Colonic mucosa (tissue), 4 donors: ENCODE results near the gene UNC5A. TPM values are rescaled to one million over a fixed set of nuclear protein-coding genes. Genes with fewer than 3 reads are reported as not detected.

Experiments used
- DNase-seq: peaks from one replicate; pipeline ENCODE4 v3.0.0-alpha.2; 2020
- H3K27ac ChIP-seq: fragments of 200-600 bp; one replicate; pipeline ENCODE4 v1.8.0; 2021
- H3K27me3 ChIP-seq: fragments of 200-600 bp; one replicate; pipeline ENCODE4 v1.8.0; 2021
- H3K36me3 ChIP-seq: fragments of 200-600 bp; one replicate; pipeline ENCODE4 v1.8.0; 2021
- H3K4me1 ChIP-seq: fragments of 200-600 bp; one replicate; pipeline ENCODE4 v1.8.0; 2021; ENCODE audit warnings: mild to moderate bottlenecking
- H3K4me3 ChIP-seq: fragments of 200-600 bp; one replicate; pipeline ENCODE4 v1.8.0; 2021
- H3K9ac ChIP-seq, 2 donors: one replicate each; pipeline ENCODE4 v1.7.0; 2013; ENCODE audit warnings: control low read depth in 2 of 2, low read depth in 2 of 2, low read length in 2 of 2
- H3K9me3 ChIP-seq: fragments of 200-600 bp; one replicate; pipeline ENCODE4 v1.8.0; 2021
- CTCF ChIP-seq: fragments of 200-600 bp; IDR thresholded peaks from one replicate; pipeline ENCODE4 v1.8.0; 2022; ENCODE audit warnings: antibody characterized with exemption, mild to moderate bottlenecking
- intact Hi-C: fragments of 100-400 bp; cut with DNase I; formaldehyde crosslinking; loops from one replicate; pipeline ENCODE4 v1.14.1; 2022
- total RNA-seq, 2 donors: library from RNA; stranded (reverse); fragmentation: NEBNext Ultra II Directional in 1 of 2; extraction: Animal tissue kit (Norgen Biotek cat#: 25700) in 1 of 2; gene quantifications; one replicate each; pipeline ENCODE4 v1.2.1, GENCODE V29; 2021
- donor health status: healthy.
- donor health status: DM: no; HTN: no; CAD: no.
- donor health status: DM: no; HTN: no; CAD: no.

The UNC5A gene
- total RNA-seq, 2 donors from 2014 or later = not detected

- no peaks in the 10 kb centered on the region for H3K9me3 ChIP-seq
- no peak for DNase-seq
- no peaks in the 10 kb centered on the region for H3K4me1 ChIP-seq
- H3K27me3 ChIP-seq = peaks cover 8% of the 10 kb centered on the region
- no peak overlapping the region for H3K4me3 ChIP-seq
- H3K36me3 ChIP-seq = no peaks in the 10 kb centered on the region
- TF ChIP-seq CTCF = no peak
- H3K9ac ChIP-seq = no peak overlapping the region
- H3K27ac ChIP-seq = no peak overlapping the region
- intact Hi-C loops = no loop called here
Observed at GRCh38 chr5:176860381-176860780, 50.0 kb downstream of the UNC5A start.

DNA sequence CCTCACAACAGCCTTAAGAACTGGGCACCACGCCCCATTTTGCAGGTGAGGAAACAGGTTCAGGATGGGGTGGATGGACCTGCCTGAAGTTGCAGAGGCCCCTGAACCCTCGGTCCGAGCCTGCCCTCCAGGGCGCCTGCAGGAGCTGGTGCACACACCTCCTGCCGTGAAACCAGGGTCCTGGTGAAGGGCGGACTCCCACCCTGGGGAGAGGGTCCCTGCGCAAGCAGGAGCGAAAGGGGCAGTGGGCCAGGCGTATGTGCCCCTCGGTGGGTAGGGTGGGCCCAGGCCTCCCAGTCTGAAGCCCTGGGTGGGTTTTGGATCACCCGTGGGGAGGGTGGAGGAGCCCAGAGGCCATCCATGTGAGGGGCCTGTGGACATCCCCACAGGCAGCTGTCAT is 50.9 kb downstream of the UNC5A start:
- H3K27ac ChIP-seq = no peak overlapping the region
- H3K9ac ChIP-seq = no peak overlapping the region
- DNase-seq = no peak
- intact Hi-C loops = no loop called here
- no peaks in the 10 kb centered on the region for H3K36me3 ChIP-seq
- no peaks in the 10 kb centered on the region for H3K4me1 ChIP-seq
- H3K4me3 ChIP-seq = no peak overlapping the region
- peaks cover 8% of the 10 kb centered on the region for H3K27me3 ChIP-seq
- no peaks in the 10 kb centered on the region for H3K9me3 ChIP-seq
- TF ChIP-seq CTCF = no peak

- no peak overlapping the region for H3K9ac ChIP-seq
- no peak for DNase-seq
- H3K27ac ChIP-seq = no peak overlapping the region
- no peak overlapping the region for H3K4me3 ChIP-seq
- intact Hi-C loops = no loop called here
- H3K36me3 ChIP-seq = no peaks in the 10 kb centered on the region
- no peaks in the 10 kb centered on the region for H3K9me3 ChIP-seq
- peaks cover 8% of the 10 kb centered on the region for H3K27me3 ChIP-seq
- H3K4me1 ChIP-seq = no peaks in the 10 kb centered on the region
- no peak for TF ChIP-seq CTCF
Observed at GRCh38 chr5:176862330-176862995, 52.1 kb downstream of the UNC5A start.

- no peak overlapping the region for H3K27ac ChIP-seq
- no peak for TF ChIP-seq CTCF
- H3K27me3 ChIP-seq = peaks cover 8% of the 10 kb centered on the region
- intact Hi-C loops = no loop called here
- no peaks in the 10 kb centered on the region for H3K4me1 ChIP-seq
- no peak for DNase-seq
- H3K9ac ChIP-seq = no peak overlapping the region
- no peaks in the 10 kb centered on the region for H3K36me3 ChIP-seq
- no peak overlapping the region for H3K4me3 ChIP-seq
- H3K9me3 ChIP-seq = no peaks in the 10 kb centered on the region
Observed at GRCh38 chr5:176863041-176863764, 52.8 kb downstream of the UNC5A start.

GRCh38 chr5:176863765-176864098 is 53.4 kb downstream of the UNC5A start:
- no peak for DNase-seq
- intact Hi-C loops = no loop called here
- Histone ChIP-seq H3K9me3 (no peaks in the 10 kb centered on the region), H3K36me3 (no peaks in the 10 kb centered on the region), H3K4me3 (no peak overlapping the region), H3K4me1 (no peaks in the 10 kb centered on the region), H3K9ac (no peak overlapping the region), H3K27ac (no peak overlapping the region), H3K27me3 (peaks cover 8% of the 10 kb centered on the region)
- TF ChIP-seq CTCF = no peak
